GM23338 (cell line): Measurements from ENCODE around the gene MACROD1. TPM values are rescaled to one million over a fixed set of nuclear protein-coding genes. Genes with fewer than 3 reads are reported as not detected.
A peak's percentile ranks its signal among the peaks of the same experiment; 100 is the strongest.

Source experiments
- ATAC-seq: fragments of 200-7000 bp; cut with Tn5 transposase; 3 replicates; pipeline ENCODE4 v1.9.1; 2020
- DNase-seq: peaks from one replicate; pipeline ENCODE4 v3.0.0-alpha.2; 2015; ENCODE audit warnings: low spot score
- H2AFZ ChIP-seq: fragments of 200-600 bp; sonication (generic); 2 replicates; pipeline ENCODE4 v1.8.0; 2016; ENCODE audit warnings: antibody characterized with exemption, mild to moderate bottlenecking, moderate library complexity
- H3F3A ChIP-seq: fragments of 200-600 bp; sonication (generic); replicated peaks from 2 replicates; pipeline ENCODE4 v1.8.0; 2017; ENCODE audit warnings: antibody characterized with exemption, mixed run types, low read depth
- H3K27ac ChIP-seq: fragments of 200-600 bp; sonication (generic); 2 replicates; pipeline ENCODE4 v1.6.1; 2016; ENCODE audit warnings: low read depth
- H3K27me3 ChIP-seq: fragments of 200-600 bp; sonication (generic); 2 replicates; pipeline ENCODE4 v1.8.0; 2016; ENCODE audit warnings: mild to moderate bottlenecking, mixed run types, moderate library complexity; ENCODE audit not compliant: insufficient read depth
- H3K36me3 ChIP-seq: fragments of 200-600 bp; sonication (generic); 2 replicates; pipeline ENCODE4 v1.8.0; 2016; ENCODE audit warnings: mild to moderate bottlenecking; ENCODE audit not compliant: insufficient read depth
- H3K4me1 ChIP-seq: fragments of 200-600 bp; sonication (generic); 2 replicates; pipeline ENCODE4 v1.8.0; 2016; ENCODE audit warnings: mild to moderate bottlenecking, moderate library complexity; ENCODE audit not compliant: insufficient read depth
- H3K4me2 ChIP-seq: fragments of 200-600 bp; sonication (generic); 2 replicates; pipeline ENCODE4 v1.7.1; 2017; ENCODE audit warnings: mixed run types
- H3K4me3 ChIP-seq: fragments of 200-600 bp; sonication (generic); 2 replicates; pipeline ENCODE4 v1.6.1; 2016; ENCODE audit warnings: mixed run types
- H3K79me2 ChIP-seq: fragments of 200-600 bp; sonication (generic); replicated peaks from 2 replicates; pipeline ENCODE4 v1.8.0; 2017; ENCODE audit warnings: mild to moderate bottlenecking; ENCODE audit not compliant: insufficient read depth
- H3K9me2 ChIP-seq: fragments of 200-600 bp; sonication (generic); 2 replicates; pipeline ENCODE4 v1.8.0; 2017; ENCODE audit not compliant: insufficient read depth
- H4K20me1 ChIP-seq: fragments of 200-600 bp; sonication (generic); replicated peaks from 2 replicates; pipeline ENCODE4 v1.8.0; 2017; ENCODE audit warnings: mild to moderate bottlenecking; ENCODE audit not compliant: insufficient read depth
- H3K27ac Mint-ChIP-seq: 2 replicates; pipeline ENCODE4 v1.8.0; 2020; ENCODE audit warnings: inconsistent platforms, mild to moderate bottlenecking, moderate library complexity, mixed read lengths
- H3K27me3 Mint-ChIP-seq: 3 replicates; pipeline ENCODE4 v1.8.0; 2022; ENCODE audit warnings: low read depth, mild to moderate bottlenecking, moderate library complexity, mixed read lengths, inconsistent platforms; ENCODE audit not compliant: insufficient read depth, poor library complexity
- H3K36me3 Mint-ChIP-seq: 3 replicates; pipeline ENCODE4 v1.8.0; 2021; ENCODE audit warnings: low read depth, mild to moderate bottlenecking, inconsistent platforms, moderate library complexity, mixed read lengths
- H3K4me1 Mint-ChIP-seq: 3 replicates; pipeline ENCODE4 v1.8.0; 2020; ENCODE audit warnings: mild to moderate bottlenecking, inconsistent platforms, mixed read lengths
- H3K4me3 Mint-ChIP-seq: 3 replicates; pipeline ENCODE4 v1.8.0; 2021; ENCODE audit warnings: moderate library complexity, mild to moderate bottlenecking, inconsistent platforms, mixed read lengths
- H3K9me3 Mint-ChIP-seq: 3 replicates; pipeline ENCODE4 v1.8.0; 2020; ENCODE audit warnings: moderate library complexity, mild to moderate bottlenecking, inconsistent platforms, mixed read lengths
- CTCF ChIP-seq, 2 experiments: fragments of 200-600 bp in 1 of 2; sonication (generic) in 1 of 2; conservative IDR thresholded peaks; 2 replicates each; pipeline versions ENCODE4 v1.5.1 to v1.6.1; 2016 to 2017; ENCODE audit warnings: antibody characterized with exemption in 2 of 2, low read depth in 2 of 2, mild to moderate bottlenecking in 2 of 2, moderate library complexity in 1 of 2
- EZH2 ChIP-seq: fragments of 200-600 bp; sonication (generic); IDR thresholded peaks from one replicate; pipeline ENCODE4 v1.8.0; 2017; ENCODE audit warnings: antibody characterized with exemption, mild to moderate bottlenecking, low read depth; ENCODE audit not compliant: unreplicated experiment
- EZH2phosphoT487 ChIP-seq: fragments of 200-600 bp; sonication (generic); IDR thresholded peaks from one replicate; pipeline ENCODE4 v1.8.1; 2018; ENCODE audit warnings: antibody characterized with exemption; ENCODE audit not compliant: unreplicated experiment
- JUNB ChIP-seq: IDR thresholded peaks from one replicate; pipeline ENCODE4 v1.6.1; 2016; ENCODE audit warnings: antibody characterized with exemption; ENCODE audit not compliant: unreplicated experiment
- NANOG ChIP-seq: IDR thresholded peaks from 2 replicates; pipeline ENCODE4 v1.6.1; 2016; ENCODE audit warnings: antibody characterized with exemption, borderline replicate concordance
- POLR2AphosphoS5 ChIP-seq: IDR thresholded peaks from 2 replicates; pipeline ENCODE4 v1.6.1; 2016; ENCODE audit warnings: antibody characterized with exemption, low read depth
- ZNF114 ChIP-seq: fragments of 250-450 bp; sonication (Bioruptor Pico); IDR thresholded peaks from 2 replicates; pipeline ENCODE4 v1.5.0; 2020; ENCODE audit warnings: mild to moderate bottlenecking, moderate library complexity
- ZNF331 ChIP-seq: fragments of 250-450 bp; sonication (Bioruptor Pico); IDR thresholded peaks from 2 replicates; pipeline ENCODE4 v1.5.0; 2020; ENCODE audit warnings: low read depth, mild to moderate bottlenecking, moderate library complexity
- ZNF462 ChIP-seq: fragments of 250-450 bp; sonication (Bioruptor Pico); IDR thresholded peaks from 2 replicates; pipeline ENCODE4 v1.5.0; 2020; ENCODE audit warnings: mild to moderate bottlenecking, moderate library complexity
- polyA plus RNA-seq: library from polyadenylated mRNA; unstranded; fragments of >200 nt; fragmentation: Nextera tagmentation; extraction: Ambion mirVana; gene quantifications from 2 replicates; pipeline ENCODE4 v1.2.1, GENCODE V29; 2016
- total RNA-seq: library from RNA; depleted of rRNA; stranded (reverse); fragments of >200 nt; shearing (Covaris generic); gene quantifications from 2 replicates; pipeline ENCODE4 v1.2.3, GENCODE V29; 2014

MACROD1 gene
- total and polyA plus RNA-seq, 2 experiments from 2014 or later = 33.0 to 51.6 TPM

GRCh38 chr11:64037027-64037634, 128.8 kb downstream of the MACROD1 start:
- Mint-ChIP-seq H3K36me3 (no peaks in the 10 kb centered on the region), H3K9me3 (peaks cover 3% of the 10 kb centered on the region; the same call in 2 of the 3 replicates), H3K4me1 (peaks cover 24% of the 10 kb centered on the region), H3K27me3 (peaks cover 78% of the 10 kb centered on the region), H3K4me3 (peak overlapping the region; percentile 44), H3K27ac (no peak overlapping the region)
- Histone ChIP-seq H3K27me3 (peaks cover 96% of the 10 kb centered on the region), H3K36me3 (no peaks in the 10 kb centered on the region), H3F3A (0 out of 2 replicates have a peak, but pooled peaks cover 14% of the 10 kb centered on the region), H3K27ac (no peak overlapping the region), H3K9me2 (no peaks in the 10 kb centered on the region), H3K4me3 (peak overlapping the region; percentile 75), H3K79me2 (no peaks in the 10 kb centered on the region), H4K20me1 (no peaks in the 10 kb centered on the region; the same call in 1 of the 2 replicates), H2AFZ (no peak overlapping the region), H3K4me2 (peak overlapping the region; percentile 95), H3K4me1 (peaks cover 27% of the 10 kb centered on the region; the same call in 1 of the 2 replicates)
- DNase-seq = peak; percentile 61
- peak; percentile 6 for ATAC-seq
- no peak for TF ChIP-seq JUNB
- TF ChIP-seq EZH2 = peak; percentile 58
- no peak for TF ChIP-seq CTCF (conservative IDR thresholded peaks at IDR 0.05; ENCODE audit: low read depth in 2 of 2)

- Mint-ChIP-seq H3K36me3 (no peaks in the 10 kb centered on the region), H3K4me1 (peaks cover 20% of the 10 kb centered on the region), H3K27ac (no peak overlapping the region), H3K27me3 (peaks cover 79% of the 10 kb centered on the region), H3K9me3 (peaks cover 3% of the 10 kb centered on the region; the same call in 2 of the 3 replicates), H3K4me3 (peak overlapping the region; percentile 44; the same call in 2 of the 3 replicates)
- Histone ChIP-seq H3K27me3 (peaks cover 96% of the 10 kb centered on the region), H3K4me2 (peak overlapping the region; percentile 95), H3F3A (0 out of 2 replicates have a peak, but pooled peaks cover 14% of the 10 kb centered on the region), H2AFZ (peak overlapping the region; percentile 43; the same call in 1 of the 2 replicates), H3K4me1 (peaks cover 27% of the 10 kb centered on the region; the same call in 1 of the 2 replicates), H3K79me2 (no peaks in the 10 kb centered on the region), H4K20me1 (no peaks in the 10 kb centered on the region; the same call in 1 of the 2 replicates), H3K36me3 (no peaks in the 10 kb centered on the region), H3K27ac (no peak overlapping the region), H3K9me2 (no peaks in the 10 kb centered on the region), H3K4me3 (peak overlapping the region; percentile 75)
- DNase-seq = peak; percentile 54
- peak; percentile 20 for ATAC-seq
- TF ChIP-seq EZH2phosphoT487 (no peak), ZNF462 (no peak), POLR2AphosphoS5 (no peak), NANOG (no peak), ZNF114 (no peak), ZNF331 (CRISPR knock-in tag) (no peak), EZH2 (peak; percentile 45)
Measured at GRCh38 chr11:64036087-64037026, 129.6 kb downstream of the MACROD1 start.
